ENCODE measurements around the gene ITGB3BP. TPM values are rescaled to one million over a fixed set of nuclear protein-coding genes. Genes with fewer than 3 reads are reported as not detected.

The ITGB3BP gene
- total RNA-seq, 1 experiment from 2014 or later: 75.0 TPM

DNA sequence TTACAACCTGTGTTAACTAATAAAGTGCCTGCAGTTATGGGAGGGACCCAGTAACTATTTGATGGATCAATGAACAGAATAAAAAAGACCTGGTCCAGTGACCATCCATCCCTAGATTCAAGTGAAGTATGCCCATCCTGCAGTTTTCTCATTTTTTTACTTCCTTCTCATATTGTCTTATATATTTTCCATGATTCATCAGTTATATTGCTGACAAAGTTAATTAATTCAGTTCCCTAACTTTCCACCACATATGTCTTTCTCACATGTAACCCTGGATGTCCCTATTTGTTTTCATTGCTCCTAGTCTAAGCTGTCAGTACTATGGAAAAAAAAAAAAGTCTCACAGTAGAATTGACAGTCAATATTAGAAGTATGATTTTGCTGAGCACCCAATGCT is 64.3 kb downstream of the ITGB3BP start:
- CTCF ChIA-PET: no interaction called here
- TF ChIP-seq EZH2 (IDR thresholded peaks at IDR 0.05; ENCODE audit: borderline replicate concordance, low read depth, low read length, poor library complexity, severe bottlenecking): no peak
- TF ChIP-seq, protein P1, sequence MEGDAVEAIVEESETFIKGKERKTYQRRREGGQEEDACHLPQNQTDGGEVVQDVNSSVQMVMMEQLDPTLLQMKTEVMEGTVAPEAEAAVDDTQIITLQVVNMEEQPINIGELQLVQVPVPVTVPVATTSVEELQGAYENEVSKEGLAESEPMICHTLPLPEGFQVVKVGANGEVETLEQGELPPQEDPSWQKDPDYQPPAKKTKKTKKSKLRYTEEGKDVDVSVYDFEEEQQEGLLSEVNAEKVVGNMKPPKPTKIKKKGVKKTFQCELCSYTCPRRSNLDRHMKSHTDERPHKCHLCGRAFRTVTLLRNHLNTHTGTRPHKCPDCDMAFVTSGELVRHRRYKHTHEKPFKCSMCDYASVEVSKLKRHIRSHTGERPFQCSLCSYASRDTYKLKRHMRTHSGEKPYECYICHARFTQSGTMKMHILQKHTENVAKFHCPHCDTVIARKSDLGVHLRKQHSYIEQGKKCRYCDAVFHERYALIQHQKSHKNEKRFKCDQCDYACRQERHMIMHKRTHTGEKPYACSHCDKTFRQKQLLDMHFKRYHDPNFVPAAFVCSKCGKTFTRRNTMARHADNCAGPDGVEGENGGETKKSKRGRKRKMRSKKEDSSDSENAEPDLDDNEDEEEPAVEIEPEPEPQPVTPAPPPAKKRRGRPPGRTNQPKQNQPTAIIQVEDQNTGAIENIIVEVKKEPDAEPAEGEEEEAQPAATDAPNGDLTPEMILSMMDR (conservative IDR thresholded peaks at IDR 0.05; ENCODE audit: low read depth, low read length): no peak
- intact Hi-C loops (cut with micrococcal nuclease; ENCODE audit: unreplicated experiment): no loop called here
- Histone ChIP-seq H3K9me3 (ENCODE audit: low read depth, low read length, poor library complexity, severe bottlenecking) (peaks cover 17% of the 10 kb centered on the region), H3K4me1 (ENCODE audit: insufficient read depth, low read length, poor library complexity, severe bottlenecking) (no peaks in the 10 kb centered on the region), H3K27me3 (replicated peaks; ENCODE audit: insufficient read depth, low read depth, low read length, poor library complexity) (no peaks in the 10 kb centered on the region), H3K36me3 (ENCODE audit: insufficient read depth, low read length, poor library complexity, severe bottlenecking) (peaks cover 17% of the 10 kb centered on the region), H3K27ac (ENCODE audit: low read depth, low read length, poor library complexity, severe bottlenecking) (no peak overlapping the region), H3K4me3 (ENCODE audit: low read depth, low read length, poor library complexity, severe bottlenecking) (no peak overlapping the region)
- DNase-seq (ENCODE audit: low spot score): no peak
- POLR2A ChIA-PET (ENCODE audit: low non-redundant PET): interaction anchor here (0.6 kb wide), 1 partner anchor 650 kb away, joined by 6 read pairs; no protein-coding TSS in a partner anchor
- BruUV-seq (replicated peaks): no TSS peak

- peaks cover 4% of the 10 kb centered on the region for H3K36me3 ChIP-seq (ENCODE audit: insufficient read depth, low read length, poor library complexity, severe bottlenecking)
- TF ChIP-seq, protein P1 (conservative IDR thresholded peaks at IDR 0.05; ENCODE audit: low read depth, low read length): peak; percentile 53
- TF ChIP-seq EZH2 (IDR thresholded peaks at IDR 0.05; ENCODE audit: borderline replicate concordance, low read depth, low read length, poor library complexity, severe bottlenecking): no peak
- no peak overlapping the region for H3K4me3 ChIP-seq (ENCODE audit: low read depth, low read length, poor library complexity, severe bottlenecking)
- no TSS peak for BruUV-seq (replicated peaks)
- H3K9me3 ChIP-seq (ENCODE audit: low read depth, low read length, poor library complexity, severe bottlenecking): no peaks in the 10 kb centered on the region
- peaks cover 14% of the 10 kb centered on the region for H3K4me1 ChIP-seq (ENCODE audit: insufficient read depth, low read length, poor library complexity, severe bottlenecking)
- H3K27me3 ChIP-seq (replicated peaks; ENCODE audit: insufficient read depth, low read depth, low read length, poor library complexity): no peaks in the 10 kb centered on the region
- POLR2A ChIA-PET (ENCODE audit: low non-redundant PET): no interaction called here
- H3K27ac ChIP-seq (ENCODE audit: low read depth, low read length, poor library complexity, severe bottlenecking): no peak overlapping the region
- CTCF ChIA-PET: interaction anchor here (1.0 kb wide), 1 partner anchor 131 kb away, joined by 7 read pairs; no protein-coding TSS in a partner anchor
- intact Hi-C loops (cut with micrococcal nuclease; ENCODE audit: unreplicated experiment): no loop called here
- peak; percentile 45 for DNase-seq (ENCODE audit: low spot score)
Observed at GRCh38 chr1:63454269-63454668, 68.8 kb downstream of the ITGB3BP start.

DNA sequence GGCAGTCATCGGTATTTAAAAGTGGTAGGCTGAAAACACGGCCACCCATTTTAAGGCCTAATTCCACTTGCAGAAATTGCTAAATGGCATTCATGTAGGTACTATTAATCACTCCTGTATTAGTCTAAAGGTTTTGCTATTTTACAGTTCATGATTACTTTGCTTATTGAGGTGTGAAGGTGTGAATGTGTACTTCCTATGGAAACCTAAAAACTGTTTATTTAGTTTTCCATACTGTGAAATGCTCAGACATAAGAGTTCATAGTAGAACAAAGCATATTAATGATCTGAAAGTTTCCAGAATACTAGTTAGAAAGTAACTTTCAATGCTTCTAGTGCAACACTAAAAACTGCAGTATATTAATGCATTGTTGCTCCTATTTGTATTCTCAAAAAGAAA is 69.8 kb downstream of the ITGB3BP start:
- H3K27me3 ChIP-seq (replicated peaks; ENCODE audit: insufficient read depth, low read depth, low read length, poor library complexity): no peaks in the 10 kb centered on the region
- no peak overlapping the region for H3K27ac ChIP-seq (ENCODE audit: low read depth, low read length, poor library complexity, severe bottlenecking)
- CTCF ChIA-PET: no interaction called here
- intact Hi-C loops (cut with micrococcal nuclease; ENCODE audit: unreplicated experiment): no loop called here
- TF ChIP-seq, protein P1 (conservative IDR thresholded peaks at IDR 0.05; ENCODE audit: low read depth, low read length): no peak
- TF ChIP-seq EZH2 (IDR thresholded peaks at IDR 0.05; ENCODE audit: borderline replicate concordance, low read depth, low read length, poor library complexity, severe bottlenecking): no peak
- no peaks in the 10 kb centered on the region for H3K9me3 ChIP-seq (ENCODE audit: low read depth, low read length, poor library complexity, severe bottlenecking)
- peaks cover 4% of the 10 kb centered on the region for H3K36me3 ChIP-seq (ENCODE audit: insufficient read depth, low read length, poor library complexity, severe bottlenecking)
- DNase-seq (ENCODE audit: low spot score): no peak
- no peak overlapping the region for H3K4me3 ChIP-seq (ENCODE audit: low read depth, low read length, poor library complexity, severe bottlenecking)
- POLR2A ChIA-PET (ENCODE audit: low non-redundant PET): no interaction called here
- no TSS peak for BruUV-seq (replicated peaks)
- peaks cover 14% of the 10 kb centered on the region for H3K4me1 ChIP-seq (ENCODE audit: insufficient read depth, low read length, poor library complexity, severe bottlenecking)

Data from A673 (cell line).